Measurements from ENCODE around the gene SRGAP2B.
"Not testable (repeated sequence)": the region's sequence is repeated elsewhere in the genome, so short reads cannot be mapped to it uniquely, and the experiment has no call there.

The SRGAP2B gene

DNA sequence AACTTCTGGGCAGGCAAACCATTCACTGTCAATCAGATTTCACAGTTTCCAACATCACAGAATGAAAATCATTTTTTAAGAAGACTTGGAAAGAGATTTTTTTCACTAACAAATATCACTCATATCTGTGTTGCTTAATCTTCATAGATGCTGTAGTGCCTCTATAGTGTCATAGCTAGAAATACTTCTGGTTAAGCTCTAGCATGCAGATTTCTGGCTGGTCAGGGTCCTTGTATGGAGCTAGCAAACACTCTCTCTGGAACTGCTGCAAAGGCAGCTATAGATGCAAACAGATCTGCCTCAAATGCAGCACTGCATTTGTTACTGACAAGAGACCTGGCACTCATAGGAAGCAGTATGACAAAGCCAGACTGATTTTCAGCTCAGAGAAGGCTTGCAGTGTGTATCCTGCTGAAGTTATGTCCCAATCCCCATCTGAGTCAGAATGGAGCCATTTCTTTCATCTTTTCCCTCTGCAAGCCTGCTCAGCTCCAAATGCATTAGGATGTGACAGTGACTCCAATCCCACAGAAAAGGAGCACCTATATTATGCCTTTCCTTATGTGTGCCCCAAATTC lies 99.2 kb downstream of the SRGAP2B start:
- DNase-seq = not testable (repeated sequence)

DNA sequence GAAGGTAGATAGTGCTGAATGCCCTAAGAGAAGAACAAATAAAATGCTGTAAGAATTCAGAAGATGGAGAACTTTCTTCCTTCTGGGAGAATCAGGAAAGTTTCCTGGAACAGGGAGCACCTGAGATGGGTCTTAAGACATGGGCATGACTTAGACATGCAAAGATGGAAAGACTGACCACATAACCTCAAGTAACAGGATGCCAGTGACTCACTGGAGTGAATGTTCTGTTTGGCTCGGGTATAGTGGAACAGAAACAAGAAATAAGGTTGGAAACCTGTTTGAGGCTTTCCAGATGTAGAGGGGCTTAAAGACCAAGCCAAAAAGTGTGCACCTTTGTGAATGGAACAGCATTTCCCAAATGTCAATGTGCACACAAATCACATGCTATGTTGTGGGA lies 102.2 kb downstream of the SRGAP2B start:
- not testable (repeated sequence) for DNase-seq

DNA sequence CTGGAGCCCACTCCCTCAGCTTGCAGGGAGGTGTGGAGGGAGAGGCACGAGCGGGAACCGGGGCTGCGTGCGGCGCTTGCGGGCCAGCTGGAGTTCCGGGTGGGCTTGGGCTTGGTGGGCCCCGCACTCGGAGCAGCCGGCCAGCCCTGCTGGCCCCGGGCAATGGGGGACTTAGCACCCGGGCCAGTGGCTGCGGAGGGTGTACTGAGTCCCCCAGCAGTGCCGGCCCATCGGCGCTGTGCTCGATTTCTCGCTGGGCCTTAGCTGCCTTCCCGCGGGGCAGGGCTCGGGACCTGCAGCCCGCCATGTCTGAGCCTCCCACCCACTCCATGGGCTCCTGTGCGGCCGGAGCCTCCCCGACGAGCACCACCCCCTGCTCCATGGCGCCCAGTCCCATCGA lies 104.5 kb downstream of the SRGAP2B start:
- DNase-seq = not testable (repeated sequence)

DNA sequence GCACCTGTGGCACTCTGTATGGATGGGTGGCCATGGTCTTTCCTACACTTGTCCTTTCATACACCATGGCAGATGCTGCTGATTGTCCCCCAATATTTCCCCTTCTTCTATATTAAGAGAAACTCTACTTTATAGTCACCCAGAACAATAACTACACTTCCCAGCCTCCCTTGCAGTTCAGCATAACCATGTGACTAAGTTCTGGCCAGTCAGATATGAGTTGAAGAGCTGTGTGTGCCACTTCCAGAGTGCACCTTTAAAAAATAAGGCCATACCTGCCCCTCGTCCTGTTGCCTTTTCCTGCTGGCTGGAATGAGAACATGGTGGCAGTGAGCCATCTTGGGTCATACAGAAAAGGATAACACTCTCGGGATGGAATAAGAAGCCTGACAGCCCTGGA lies 108.0 kb downstream of the SRGAP2B start:
- not testable (repeated sequence) for DNase-seq

- DNase-seq = not testable (repeated sequence)
Measured at GRCh38 chr1:144986171-144986860, 108.8 kb downstream of the SRGAP2B start.

- not testable (repeated sequence) for DNase-seq
Measured at GRCh38 chr1:144985550-144986170, 109.5 kb downstream of the SRGAP2B start.

GRCh38 chr1:144982802-144983525 lies 112.2 kb downstream of the SRGAP2B start:
- DNase-seq = not testable (repeated sequence)

DNA sequence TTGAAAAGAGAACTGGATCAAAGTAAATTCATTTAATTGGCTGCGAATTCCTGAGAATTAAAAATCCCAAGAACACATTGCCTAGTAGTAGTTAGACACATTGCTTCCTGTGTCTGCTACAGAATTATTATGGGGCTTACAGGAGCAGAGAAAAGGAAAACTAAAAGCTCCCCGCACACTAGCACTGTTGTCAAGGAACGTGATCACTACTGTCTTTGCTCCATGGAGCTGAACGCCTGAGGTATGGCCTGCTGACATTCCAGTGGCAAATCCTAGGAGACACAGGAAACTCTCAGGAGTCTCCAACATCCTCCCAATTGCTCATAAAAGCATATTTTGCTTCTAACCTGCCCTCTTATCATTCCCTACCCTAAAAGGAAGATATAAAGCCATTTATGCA lies 114.0 kb downstream of the SRGAP2B start:
- DNase-seq = not testable (repeated sequence)

- not testable (repeated sequence) for DNase-seq
Measured at GRCh38 chr1:144979960-144980595, 115.0 kb downstream of the SRGAP2B start.

DNA sequence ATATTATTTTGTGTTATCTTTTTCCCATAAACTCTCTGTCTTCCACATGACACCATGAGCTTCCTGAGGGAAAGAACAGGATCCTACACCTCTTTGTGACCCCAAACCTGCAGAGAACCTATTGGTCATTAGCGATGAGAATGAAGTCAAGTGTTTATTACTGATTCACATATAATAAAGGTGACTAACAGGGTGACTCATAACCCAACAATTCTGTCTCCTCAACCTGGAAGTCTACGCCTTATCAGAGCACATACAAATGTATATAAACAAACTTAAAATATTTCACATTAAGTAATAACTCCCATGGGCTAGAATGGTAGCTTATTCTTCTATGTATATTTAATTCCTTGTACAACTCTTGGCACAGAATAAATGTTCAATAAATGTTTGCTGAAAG lies 117.3 kb downstream of the SRGAP2B start:
- not testable (repeated sequence) for DNase-seq

DNA sequence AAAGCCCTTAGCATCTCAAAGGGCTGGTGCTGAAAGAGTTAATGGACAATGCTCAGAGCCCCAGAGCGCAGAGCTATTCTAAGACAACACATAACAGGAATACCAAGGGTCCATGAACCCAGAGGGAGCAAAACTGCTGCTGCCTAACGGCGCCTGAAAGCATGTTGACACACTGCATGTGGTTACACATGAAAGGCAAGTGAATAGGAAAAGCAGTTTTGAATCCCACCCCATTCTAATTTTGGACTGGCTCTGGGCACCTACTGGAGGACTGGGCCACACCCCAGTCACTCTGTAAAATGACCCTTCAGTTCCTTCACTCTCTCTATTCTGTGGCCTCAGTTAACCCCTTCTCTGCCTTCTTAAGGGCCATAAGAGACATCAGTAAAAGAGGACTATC lies 123.2 kb downstream of the SRGAP2B start:
- not testable (repeated sequence) for DNase-seq

DNA sequence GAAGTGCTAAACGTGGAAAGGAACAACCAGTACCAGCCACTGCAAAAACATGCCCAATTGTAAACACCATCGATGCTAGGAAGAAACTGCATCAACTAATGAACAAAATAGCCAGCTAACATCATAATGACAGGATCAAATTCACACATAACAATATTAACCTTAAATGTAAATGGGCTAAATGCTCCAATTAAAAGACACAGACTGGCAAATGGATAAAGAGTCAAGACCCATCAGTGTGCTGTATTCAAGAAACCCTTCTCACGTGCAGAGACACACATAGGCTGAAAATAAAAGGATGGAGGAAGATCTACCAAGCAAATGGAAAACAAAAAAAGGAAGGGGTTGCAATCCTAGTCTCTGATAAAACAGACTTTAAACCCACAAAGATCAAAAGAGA lies 128.6 kb downstream of the SRGAP2B start:
- DNase-seq = not testable (repeated sequence)

DNA sequence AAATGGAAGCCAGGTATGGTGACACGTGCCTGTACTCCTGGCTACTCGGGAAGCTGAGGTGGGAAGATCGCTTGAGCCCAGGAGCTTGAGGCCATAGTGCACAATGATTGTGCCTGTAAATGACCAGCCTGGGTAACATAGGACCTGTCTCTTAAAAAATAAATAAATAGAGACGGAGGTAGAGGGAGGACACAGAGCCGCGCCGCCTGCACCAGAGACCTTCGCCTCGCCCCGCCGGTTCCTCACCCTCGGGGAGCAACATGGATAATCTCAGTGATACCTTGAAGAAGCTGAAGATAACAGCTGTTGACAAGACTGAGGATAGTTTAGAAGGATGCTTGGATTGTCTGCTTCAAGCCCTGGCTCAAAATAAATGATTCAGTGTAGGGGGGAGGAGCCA lies 130.4 kb downstream of the SRGAP2B start:
- not testable (repeated sequence) for DNase-seq

- DNase-seq = not testable (repeated sequence)
Measured at GRCh38 chr1:144964186-144964585, 130.9 kb downstream of the SRGAP2B start.

GRCh38 chr1:144963571-144963970 lies 131.6 kb downstream of the SRGAP2B start:
- DNase-seq = not testable (repeated sequence)

DNA sequence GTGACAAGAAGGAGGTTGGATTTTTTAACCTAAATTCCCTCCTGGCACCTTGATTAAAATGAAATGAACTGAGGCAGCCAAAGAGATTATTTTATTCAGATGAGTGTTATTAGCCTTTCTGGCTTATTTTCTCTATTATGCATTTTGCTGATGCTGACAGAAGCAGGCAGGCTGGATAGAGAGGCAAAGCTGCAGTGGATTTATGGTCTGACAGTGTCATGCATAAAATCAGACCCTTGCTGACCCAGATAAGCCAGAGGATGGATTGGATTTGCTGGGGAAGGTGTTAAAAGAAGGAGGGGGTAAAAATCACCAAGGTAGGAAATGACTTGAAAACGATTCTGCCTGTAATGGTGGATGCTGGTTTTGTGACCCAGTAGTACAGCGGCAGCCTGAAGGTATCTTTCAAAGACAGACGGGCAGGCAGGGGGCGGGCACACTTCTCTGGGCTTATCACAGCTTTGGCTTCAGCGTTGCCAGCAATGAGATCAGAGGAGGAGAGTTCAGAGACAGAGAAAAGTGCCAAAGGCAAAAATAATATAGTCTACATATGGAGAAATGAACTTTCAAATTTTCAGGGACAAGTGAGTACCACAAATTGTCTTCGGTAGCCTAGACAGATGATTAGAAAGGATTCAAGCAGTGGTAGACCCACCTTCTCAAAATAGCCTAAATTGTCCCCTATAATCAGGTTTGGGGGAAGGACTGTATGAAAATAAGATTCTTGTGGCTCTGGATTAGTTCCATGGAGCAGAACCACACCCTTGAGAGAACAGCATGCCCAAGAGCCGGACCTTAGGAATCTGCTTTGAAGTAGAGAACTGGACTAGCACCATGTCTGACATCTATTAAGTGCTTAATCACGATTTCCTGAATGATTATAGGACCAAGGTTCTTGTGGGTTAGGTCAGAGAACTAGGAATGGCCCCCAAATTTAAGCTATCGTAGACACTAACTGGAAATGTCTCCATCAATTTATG lies 133.2 kb downstream of the SRGAP2B start:
- not testable (repeated sequence) for DNase-seq

- DNase-seq = not testable (repeated sequence)
Measured at GRCh38 chr1:144960929-144961488, 134.1 kb downstream of the SRGAP2B start.

- not testable (repeated sequence) for DNase-seq
Measured at GRCh38 chr1:144948390-144948789, 146.7 kb downstream of the SRGAP2B start.

- not testable (repeated sequence) for DNase-seq
Measured at GRCh38 chr1:144947495-144947894, 147.6 kb downstream of the SRGAP2B start.

GRCh38 chr1:144946525-144947480 lies 148.3 kb downstream of the SRGAP2B start:
- not testable (repeated sequence) for DNase-seq
